Measurements from ENCODE around the gene HNRNPAB. TPM values are rescaled to one million over a fixed set of nuclear protein-coding genes. Genes with fewer than 3 reads are reported as not detected.
"Not testable (repeated sequence)": the region's sequence is repeated elsewhere in the genome, so short reads cannot be mapped to it uniquely, and the experiment has no call there.

Gene HNRNPAB
- total RNA-seq, 2 experiments from 2014 or later, result 258 to 336 TPM

GRCh38 chr5:178237431-178238312, 33.3 kb downstream of the HNRNPAB start:
- ATAC-seq (no peak), DNase-seq (no peak)
- peaks cover 49% of the 10 kb centered on the region for H3K4me1 Mint-ChIP-seq
- H3K36me3 Mint-ChIP-seq (ENCODE audit: low read depth), result no peaks in the 10 kb centered on the region
- ChIA-PET POLR2A (interaction anchor here (0.5 to 1.1 kb wide), 2 partner anchors 20 to 30 kb away, joined by 3 to 4 read pairs; no protein-coding TSS in a partner anchor), CTCF (interaction anchor here (0.7 to 1.1 kb wide), 6 partner anchors 9 to 99 kb away, joined by 3 to 5 read pairs (median 3); no protein-coding TSS in a partner anchor)
- H3K27me3 Mint-ChIP-seq, result no peaks in the 10 kb centered on the region
- no peaks in the 10 kb centered on the region for H3K9me3 Mint-ChIP-seq (ENCODE audit: low read depth)
- no peak overlapping the region for H3K4me3 Mint-ChIP-seq
- intact Hi-C loops (cut with DNase I, micrococcal nuclease), result loop anchor here in 1 of 2 experiments (10.0 kb wide), 1 partner anchor 907 kb away; no protein-coding TSS in a partner anchor
- H3K27ac Mint-ChIP-seq, result peak overlapping the region; percentile 80

GRCh38 chr5:178238313-178238635, 33.9 kb downstream of the HNRNPAB start:
- peak overlapping the region; percentile 80 for H3K27ac Mint-ChIP-seq
- no peaks in the 10 kb centered on the region for H3K27me3 Mint-ChIP-seq
- ATAC-seq (no peak), DNase-seq (no peak)
- no peaks in the 10 kb centered on the region for H3K9me3 Mint-ChIP-seq (ENCODE audit: low read depth)
- H3K36me3 Mint-ChIP-seq (ENCODE audit: low read depth), result no peaks in the 10 kb centered on the region
- CTCF ChIA-PET, result interaction anchor here (0.6 to 1.1 kb wide), 6 partner anchors 9 to 249 kb away, joined by 3 to 5 read pairs (median 3); no protein-coding TSS in a partner anchor
- POLR2A ChIA-PET, result interaction anchor here (0.5 to 1.1 kb wide), 2 partner anchors 21 to 30 kb away, joined by 3 to 4 read pairs; no protein-coding TSS in a partner anchor
- H3K4me3 Mint-ChIP-seq, result no peak overlapping the region
- H3K4me1 Mint-ChIP-seq, result peaks cover 45% of the 10 kb centered on the region
- intact Hi-C loops (cut with DNase I, micrococcal nuclease), result loop anchor here in 1 of 2 experiments (10.0 kb wide), 1 partner anchor 907 kb away; no protein-coding TSS in a partner anchor

GRCh38 chr5:178238711-178239592, 34.6 kb downstream of the HNRNPAB start:
- H3K27me3 Mint-ChIP-seq, result no peaks in the 10 kb centered on the region
- H3K36me3 Mint-ChIP-seq (ENCODE audit: low read depth), result no peaks in the 10 kb centered on the region
- CTCF ChIA-PET, result interaction anchor here (0.6 to 1.1 kb wide), 4 partner anchors 12 to 250 kb away, joined by 3 read pairs; no protein-coding TSS in a partner anchor
- ATAC-seq (peak; percentile 47), DNase-seq (peak; percentile 48)
- POLR2A ChIA-PET, result interaction anchor here (1.1 kb wide), 1 partner anchor 31 kb away, joined by 3 read pairs; no protein-coding TSS in a partner anchor
- H3K4me1 Mint-ChIP-seq, result peaks cover 45% of the 10 kb centered on the region
- peak overlapping the region; percentile 90 for H3K27ac Mint-ChIP-seq
- no peak overlapping the region for H3K4me3 Mint-ChIP-seq
- no peaks in the 10 kb centered on the region for H3K9me3 Mint-ChIP-seq (ENCODE audit: low read depth)
- intact Hi-C loops (cut with DNase I, micrococcal nuclease), result loop anchor here in 1 of 2 experiments (10.0 kb wide), 1 partner anchor 906 kb away; no protein-coding TSS in a partner anchor

- Mint-ChIP-seq H3K27ac (peak overlapping the region; percentile 78), H3K4me1 (peaks cover 44% of the 10 kb centered on the region)
- POLR2A ChIA-PET; H3K36me3 Mint-ChIP-seq (ENCODE audit: low read depth); H3K27me3 Mint-ChIP-seq; H3K9me3 Mint-ChIP-seq (ENCODE audit: low read depth); H3K4me3 Mint-ChIP-seq; CTCF ChIA-PET: not testable (repeated sequence)
- DNase-seq (peak; percentile 45), ATAC-seq (peak; percentile 9)
- intact Hi-C loops (cut with DNase I, micrococcal nuclease), result loop anchor here in 1 of 2 experiments (5.0 to 10.0 kb wide), 2 partner anchors 88 to 905 kb away; no protein-coding TSS in a partner anchor
Measured at GRCh38 chr5:178239626-178240301, 35.4 kb downstream of the HNRNPAB start.

DNA sequence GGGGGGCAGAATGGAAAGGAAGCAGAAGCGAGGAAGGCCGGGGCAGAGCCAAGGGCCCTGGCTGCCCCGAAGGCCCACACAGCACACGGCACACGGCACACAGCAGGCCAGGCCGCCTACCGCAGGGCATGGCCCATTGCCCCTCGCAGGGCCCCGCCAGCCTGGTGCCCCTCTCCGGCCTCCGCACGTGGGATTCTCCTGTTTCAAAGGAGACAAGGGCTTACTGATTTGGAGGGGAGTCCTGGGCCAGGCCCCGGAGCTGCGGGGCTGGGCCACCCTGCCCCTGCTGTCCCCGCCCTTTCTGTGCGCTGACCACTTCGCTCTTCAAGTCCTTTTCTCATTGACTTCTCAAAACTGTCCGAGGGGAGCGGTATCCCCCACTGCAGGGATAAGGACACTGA, 36.0 kb downstream of the HNRNPAB start:
- no peak overlapping the region for H3K27ac Mint-ChIP-seq
- intact Hi-C loops (cut with DNase I, micrococcal nuclease), result loop anchor here in 1 of 2 experiments (5.0 kb wide), 1 partner anchor 87 kb away; no protein-coding TSS in a partner anchor
- ChIA-PET CTCF (no interaction called here), POLR2A (no interaction called here)
- H3K4me1 Mint-ChIP-seq, result peaks cover 39% of the 10 kb centered on the region
- H3K4me3 Mint-ChIP-seq, result no peak overlapping the region
- H3K36me3 Mint-ChIP-seq (ENCODE audit: low read depth), result no peaks in the 10 kb centered on the region
- ATAC-seq (no peak), DNase-seq (no peak)
- no peaks in the 10 kb centered on the region for H3K9me3 Mint-ChIP-seq (ENCODE audit: low read depth)
- no peaks in the 10 kb centered on the region for H3K27me3 Mint-ChIP-seq

- Mint-ChIP-seq H3K36me3 (ENCODE audit: low read depth) (no peaks in the 10 kb centered on the region), H3K4me3 (no peak overlapping the region), H3K27me3 (no peaks in the 10 kb centered on the region), H3K9me3 (ENCODE audit: low read depth) (no peaks in the 10 kb centered on the region), H3K27ac (peak overlapping the region; percentile 45), H3K4me1 (peaks cover 39% of the 10 kb centered on the region)
- ChIA-PET POLR2A (no interaction called here), CTCF (no interaction called here)
- intact Hi-C loops (cut with DNase I, micrococcal nuclease), result loop anchor here in 1 of 2 experiments (5.0 kb wide), 1 partner anchor 87 kb away; no protein-coding TSS in a partner anchor
- no peak for ATAC-seq
- DNase-seq, result no peak
Measured at GRCh38 chr5:178240766-178241165, 36.4 kb downstream of the HNRNPAB start.

GRCh38 chr5:178241231-178241663, 36.9 kb downstream of the HNRNPAB start:
- DNase-seq, result no peak
- H3K27me3 Mint-ChIP-seq, result no peaks in the 10 kb centered on the region
- H3K27ac Mint-ChIP-seq, result peak overlapping the region; percentile 45
- H3K4me3 Mint-ChIP-seq, result no peak overlapping the region
- POLR2A ChIA-PET, result no interaction called here
- no peak for ATAC-seq
- H3K9me3 Mint-ChIP-seq (ENCODE audit: low read depth), result no peaks in the 10 kb centered on the region
- H3K36me3 Mint-ChIP-seq (ENCODE audit: low read depth), result no peaks in the 10 kb centered on the region
- intact Hi-C loops (cut with DNase I, micrococcal nuclease), result loop anchor here in 1 of 2 experiments (5.0 kb wide), 1 partner anchor 86 kb away; no protein-coding TSS in a partner anchor
- H3K4me1 Mint-ChIP-seq, result peaks cover 39% of the 10 kb centered on the region
- CTCF ChIA-PET, result no interaction called here

- peaks cover 35% of the 10 kb centered on the region for H3K4me1 Mint-ChIP-seq
- no peak overlapping the region for H3K27ac Mint-ChIP-seq
- CTCF ChIA-PET, result no interaction called here
- POLR2A ChIA-PET, result no interaction called here
- H3K36me3 Mint-ChIP-seq (ENCODE audit: low read depth), result no peaks in the 10 kb centered on the region
- H3K9me3 Mint-ChIP-seq (ENCODE audit: low read depth), result no peaks in the 10 kb centered on the region
- no peaks in the 10 kb centered on the region for H3K27me3 Mint-ChIP-seq
- intact Hi-C loops (cut with DNase I, micrococcal nuclease), result loop anchor here in 1 of 2 experiments (5.0 kb wide), 1 partner anchor 86 kb away; no protein-coding TSS in a partner anchor
- no peak overlapping the region for H3K4me3 Mint-ChIP-seq
- no peak for DNase-seq
- no peak for ATAC-seq
Measured at GRCh38 chr5:178241688-178242231, 37.4 kb downstream of the HNRNPAB start.

DNA sequence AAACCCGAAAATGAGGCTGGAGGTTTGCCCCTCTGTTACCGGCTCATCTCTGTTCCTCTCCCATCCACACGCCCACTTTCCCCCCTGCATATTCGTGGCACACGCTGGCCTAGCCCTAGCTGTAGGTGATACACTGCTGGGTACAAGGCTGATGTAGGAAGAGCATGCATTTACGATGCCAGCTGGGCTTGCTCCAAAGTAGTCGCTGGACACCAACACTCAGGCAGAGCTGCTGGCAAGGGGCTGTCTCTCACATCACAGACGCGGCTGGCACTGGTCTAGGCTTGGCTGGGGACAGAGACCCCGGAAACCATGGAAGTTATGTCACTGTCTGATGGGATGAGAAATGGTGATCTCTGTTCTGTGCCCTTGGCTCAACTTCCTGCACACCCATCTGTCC, 38.1 kb downstream of the HNRNPAB start:
- intact Hi-C loops (cut with DNase I, micrococcal nuclease), result loop anchor here in 1 of 2 experiments (5.0 kb wide), 1 partner anchor 85 kb away; no protein-coding TSS in a partner anchor
- DNase-seq, result no peak
- ChIA-PET CTCF (interaction anchor here (0.5 kb wide), 1 partner anchor 310 kb away, joined by 3 read pairs; no protein-coding TSS in a partner anchor), POLR2A (no interaction called here)
- no peaks in the 10 kb centered on the region for H3K36me3 Mint-ChIP-seq (ENCODE audit: low read depth)
- no peaks in the 10 kb centered on the region for H3K9me3 Mint-ChIP-seq (ENCODE audit: low read depth)
- no peak overlapping the region for H3K27ac Mint-ChIP-seq
- H3K4me1 Mint-ChIP-seq, result peaks cover 33% of the 10 kb centered on the region
- no peak overlapping the region for H3K4me3 Mint-ChIP-seq
- no peaks in the 10 kb centered on the region for H3K27me3 Mint-ChIP-seq
- ATAC-seq, result no peak

GRCh38 chr5:178244576-178244975, 40.2 kb downstream of the HNRNPAB start:
- Mint-ChIP-seq H3K4me1 (peaks cover 18% of the 10 kb centered on the region), H3K4me3 (no peak overlapping the region), H3K27me3 (no peaks in the 10 kb centered on the region), H3K36me3 (ENCODE audit: low read depth) (no peaks in the 10 kb centered on the region), H3K9me3 (ENCODE audit: low read depth) (no peaks in the 10 kb centered on the region), H3K27ac (no peak overlapping the region)
- ChIA-PET CTCF (no interaction called here), POLR2A (no interaction called here)
- intact Hi-C loops (cut with DNase I, micrococcal nuclease), result loop anchor here in 1 of 2 experiments (5.0 kb wide), 1 partner anchor 83 kb away; no protein-coding TSS in a partner anchor
- DNase-seq, result no peak
- ATAC-seq, result no peak

All from activated CD4-positive, alpha-beta T cell treated with anti-CD3 and anti-CD28 coated beads for 36 hours (primary cell).